ENCODE measurements around the gene OVCH1.

Gene OVCH1

DNA sequence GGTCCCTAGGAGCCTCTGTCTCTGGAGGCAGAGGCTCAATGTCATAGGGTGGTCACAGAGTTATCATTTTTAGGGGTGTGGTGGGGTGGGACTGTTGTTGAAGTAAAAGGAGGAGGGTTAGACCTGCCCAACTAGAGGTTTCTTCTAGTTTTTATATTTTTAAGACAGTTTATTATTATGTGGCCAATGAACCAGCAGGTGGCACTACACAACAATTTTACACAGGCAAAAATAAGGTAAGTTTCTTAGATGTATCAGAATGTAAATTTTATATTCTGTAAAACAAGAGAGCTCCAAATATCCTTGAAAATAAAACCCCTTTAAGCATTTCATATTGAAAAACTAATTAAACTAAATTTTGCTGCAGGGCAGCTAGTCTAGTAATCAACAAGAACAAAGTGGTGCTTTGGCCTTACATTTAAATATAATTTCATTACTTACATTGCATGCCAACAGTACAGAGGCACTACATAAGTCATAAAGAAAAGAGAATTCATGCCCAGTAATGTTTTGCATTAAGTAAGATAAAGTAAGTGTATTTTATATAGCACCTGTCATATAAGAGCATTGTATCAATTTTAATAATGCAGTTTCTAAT, 22.2 kb upstream of the OVCH1 start:
- TF ChIP-seq, protein P1, sequence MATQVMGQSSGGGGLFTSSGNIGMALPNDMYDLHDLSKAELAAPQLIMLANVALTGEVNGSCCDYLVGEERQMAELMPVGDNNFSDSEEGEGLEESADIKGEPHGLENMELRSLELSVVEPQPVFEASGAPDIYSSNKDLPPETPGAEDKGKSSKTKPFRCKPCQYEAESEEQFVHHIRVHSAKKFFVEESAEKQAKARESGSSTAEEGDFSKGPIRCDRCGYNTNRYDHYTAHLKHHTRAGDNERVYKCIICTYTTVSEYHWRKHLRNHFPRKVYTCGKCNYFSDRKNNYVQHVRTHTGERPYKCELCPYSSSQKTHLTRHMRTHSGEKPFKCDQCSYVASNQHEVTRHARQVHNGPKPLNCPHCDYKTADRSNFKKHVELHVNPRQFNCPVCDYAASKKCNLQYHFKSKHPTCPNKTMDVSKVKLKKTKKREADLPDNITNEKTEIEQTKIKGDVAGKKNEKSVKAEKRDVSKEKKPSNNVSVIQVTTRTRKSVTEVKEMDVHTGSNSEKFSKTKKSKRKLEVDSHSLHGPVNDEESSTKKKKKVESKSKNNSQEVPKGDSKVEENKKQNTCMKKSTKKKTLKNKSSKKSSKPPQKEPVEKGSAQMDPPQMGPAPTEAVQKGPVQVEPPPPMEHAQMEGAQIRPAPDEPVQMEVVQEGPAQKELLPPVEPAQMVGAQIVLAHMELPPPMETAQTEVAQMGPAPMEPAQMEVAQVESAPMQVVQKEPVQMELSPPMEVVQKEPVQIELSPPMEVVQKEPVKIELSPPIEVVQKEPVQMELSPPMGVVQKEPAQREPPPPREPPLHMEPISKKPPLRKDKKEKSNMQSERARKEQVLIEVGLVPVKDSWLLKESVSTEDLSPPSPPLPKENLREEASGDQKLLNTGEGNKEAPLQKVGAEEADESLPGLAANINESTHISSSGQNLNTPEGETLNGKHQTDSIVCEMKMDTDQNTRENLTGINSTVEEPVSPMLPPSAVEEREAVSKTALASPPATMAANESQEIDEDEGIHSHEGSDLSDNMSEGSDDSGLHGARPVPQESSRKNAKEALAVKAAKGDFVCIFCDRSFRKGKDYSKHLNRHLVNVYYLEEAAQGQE (IDR thresholded peaks at IDR 0.05; ENCODE audit: insufficient read depth in 1 of 2, low read depth in 2 of 2, low read length in 2 of 2) = no peak
- TF ChIP-seq FOXP2 (optimal IDR thresholded peaks at IDR 0.05; ENCODE audit: borderline replicate concordance, extremely low read depth, extremely low read length, insufficient read depth) = no peak
- TF ChIP-seq POLR2AphosphoS5 (IDR thresholded peaks at IDR 0.05; ENCODE audit: low read depth, low read length) = no peak
- no peak for TF ChIP-seq TAF1 (IDR thresholded peaks at IDR 0.05; ENCODE audit: borderline replicate concordance, insufficient read depth, low read length)
- no peak for TF ChIP-seq SIN3A (IDR thresholded peaks at IDR 0.05; ENCODE audit: borderline replicate concordance, insufficient read depth, low read length)

DNA sequence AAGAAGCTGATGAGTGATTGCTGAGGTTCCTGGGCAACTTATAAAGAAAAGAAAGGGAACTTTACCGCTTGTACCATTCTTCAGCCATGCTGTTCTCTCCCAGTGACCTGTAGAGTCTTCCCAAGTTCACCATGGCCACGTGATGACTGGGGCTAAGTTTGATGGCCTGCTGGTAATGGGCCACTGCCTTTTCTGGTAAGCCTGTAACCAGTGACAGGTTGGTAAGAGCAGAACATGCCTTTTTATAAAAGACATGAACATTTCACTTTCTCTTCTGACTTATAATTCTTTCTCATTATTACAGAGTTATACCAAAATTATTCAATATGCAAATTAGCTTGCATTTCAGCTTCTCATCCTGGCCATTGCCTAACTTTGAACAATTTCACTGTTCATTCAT, 20.9 kb upstream of the OVCH1 start:
- TF ChIP-seq POLR2AphosphoS5 (IDR thresholded peaks at IDR 0.05; ENCODE audit: low read depth, low read length) = no peak
- TF ChIP-seq SIN3A (IDR thresholded peaks at IDR 0.05; ENCODE audit: borderline replicate concordance, insufficient read depth, low read length) = no peak
- TF ChIP-seq TAF1 (IDR thresholded peaks at IDR 0.05; ENCODE audit: borderline replicate concordance, insufficient read depth, low read length) = no peak
- TF ChIP-seq, protein P1 (IDR thresholded peaks at IDR 0.05; ENCODE audit: insufficient read depth in 1 of 2, low read depth in 2 of 2, low read length in 2 of 2) = no peak
- TF ChIP-seq FOXP2 (optimal IDR thresholded peaks at IDR 0.05; ENCODE audit: borderline replicate concordance, extremely low read depth, extremely low read length, insufficient read depth) = no peak

DNA sequence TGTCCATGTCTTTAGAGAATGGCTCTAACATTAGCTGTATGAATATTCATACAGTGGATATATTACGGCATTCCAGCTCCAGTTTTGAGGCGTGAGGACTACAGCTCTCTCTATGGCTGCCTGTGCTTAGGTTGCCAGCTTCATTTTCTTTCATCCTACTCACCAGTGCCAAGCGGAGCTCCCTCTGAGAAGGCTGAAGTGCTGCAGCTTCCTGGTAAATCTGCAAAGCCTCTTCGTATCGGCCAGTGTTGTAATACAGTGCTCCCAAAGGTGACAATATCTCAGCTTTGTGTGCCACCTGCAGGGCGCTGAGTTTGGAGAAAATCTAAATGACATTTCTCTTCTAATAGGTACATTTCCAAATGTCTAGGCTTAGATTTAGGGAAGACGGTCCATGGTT, 19.8 kb upstream of the OVCH1 start:
- TF ChIP-seq TAF1 (IDR thresholded peaks at IDR 0.05; ENCODE audit: borderline replicate concordance, insufficient read depth, low read length) (no peak), FOXP2 (optimal IDR thresholded peaks at IDR 0.05; ENCODE audit: borderline replicate concordance, extremely low read depth, extremely low read length, insufficient read depth) (no peak), SIN3A (IDR thresholded peaks at IDR 0.05; ENCODE audit: borderline replicate concordance, insufficient read depth, low read length) (no peak), POLR2AphosphoS5 (IDR thresholded peaks at IDR 0.05; ENCODE audit: low read depth, low read length) (no peak)
- TF ChIP-seq, protein P1 (IDR thresholded peaks at IDR 0.05; ENCODE audit: insufficient read depth in 1 of 2, low read depth in 2 of 2, low read length in 2 of 2) = no peak

DNA sequence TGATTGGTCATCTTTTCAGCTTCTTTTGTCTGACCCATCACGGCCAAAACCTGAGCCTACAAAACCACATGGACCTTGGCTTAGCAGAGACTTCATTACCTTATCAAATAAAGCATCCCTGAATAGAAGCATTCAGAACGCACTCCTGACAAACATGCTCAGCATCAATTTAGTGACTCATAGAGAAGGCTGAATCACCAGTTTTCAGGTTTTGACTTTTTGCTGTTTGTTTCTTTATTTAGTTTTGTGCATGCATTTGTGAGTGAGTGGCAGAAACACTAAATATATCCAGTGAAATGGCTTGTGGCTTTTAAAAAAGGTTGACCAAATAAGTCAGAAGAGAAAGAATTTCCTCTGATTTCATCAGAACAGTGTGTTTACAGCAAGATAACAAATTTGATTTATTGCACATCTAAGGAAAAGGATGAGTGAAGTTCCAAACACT, 19.0 kb upstream of the OVCH1 start:
- no peak for TF ChIP-seq FOXP2 (optimal IDR thresholded peaks at IDR 0.05; ENCODE audit: borderline replicate concordance, extremely low read depth, extremely low read length, insufficient read depth)
- TF ChIP-seq TAF1 (IDR thresholded peaks at IDR 0.05; ENCODE audit: borderline replicate concordance, insufficient read depth, low read length) = no peak
- TF ChIP-seq, protein P1 (IDR thresholded peaks at IDR 0.05; ENCODE audit: insufficient read depth in 1 of 2, low read depth in 2 of 2, low read length in 2 of 2) = no peak
- no peak for TF ChIP-seq POLR2AphosphoS5 (IDR thresholded peaks at IDR 0.05; ENCODE audit: low read depth, low read length)
- TF ChIP-seq SIN3A (IDR thresholded peaks at IDR 0.05; ENCODE audit: borderline replicate concordance, insufficient read depth, low read length) = no peak
